ENCODE measurements around the gene RNMT. TPM values are rescaled to one million over a fixed set of nuclear protein-coding genes. Genes with fewer than 3 reads are reported as not detected.

Gene RNMT
- total and polyA plus RNA-seq, 2 experiments from 2014 or later, result 15.2 to 39.4 TPM

- TF ChIP-seq EZH2phosphoT487 (IDR thresholded peaks at IDR 0.05; ENCODE audit: insufficient read depth, low read depth) (no peak), EZH2 (IDR thresholded peaks at IDR 0.05; ENCODE audit: insufficient read depth, poor library complexity, severe bottlenecking) (no peak)
- H3K27ac ChIP-seq, result no peak overlapping the region
- no peaks in the 10 kb centered on the region for H4K20me1 ChIP-seq (ENCODE audit: insufficient read depth)
- in situ Hi-C loops (cut with MboI), result no loop called here
- H3K4me3 ChIP-seq, result no peak overlapping the region
- no peak overlapping the region for H3K9ac ChIP-seq
- no peaks in the 10 kb centered on the region for H3K9me2 ChIP-seq (ENCODE audit: insufficient read depth)
- no peak overlapping the region for H3K4me2 ChIP-seq (ENCODE audit: unreplicated experiment)
- no peaks in the 10 kb centered on the region for H3F3A ChIP-seq (ENCODE audit: insufficient read depth)
- H3K9me3 ChIP-seq (ENCODE audit: low read depth), result no peaks in the 10 kb centered on the region
- H3K27me3 ChIP-seq (replicated peaks; ENCODE audit: insufficient read depth), result no peaks in the 10 kb centered on the region; the same call in 1 of the 2 replicates
- no peaks in the 10 kb centered on the region for H3K79me2 ChIP-seq (ENCODE audit: insufficient read depth)
- WGBS, 2 experiments (ENCODE audit: low coverage in 1 of 2, low lambda C conversion rate in 2 of 2, missing lambda C conversion rate in 2 of 2), result 36 to 37% methylated on average over 5 of the region's 5 CpGs
- DNase-seq, result no peak
- no peaks in the 10 kb centered on the region for H3K4me1 ChIP-seq (ENCODE audit: insufficient read depth)
- no peak overlapping the region for H2AFZ ChIP-seq
- no peaks in the 10 kb centered on the region for H3K36me3 ChIP-seq (ENCODE audit: low read depth)
Observed at GRCh38 chr18:13809531-13810255, 83.2 kb downstream of the RNMT start.

- Histone ChIP-seq H3K9me3 (ENCODE audit: low read depth) (no peaks in the 10 kb centered on the region), H3K9me2 (ENCODE audit: insufficient read depth) (no peaks in the 10 kb centered on the region), H3K27ac (no peak overlapping the region), H3K79me2 (ENCODE audit: insufficient read depth) (no peaks in the 10 kb centered on the region), H3K4me2 (ENCODE audit: unreplicated experiment) (no peak overlapping the region), H4K20me1 (ENCODE audit: insufficient read depth) (no peaks in the 10 kb centered on the region), H2AFZ (no peak overlapping the region), H3K36me3 (ENCODE audit: low read depth) (no peaks in the 10 kb centered on the region), H3K4me3 (no peak overlapping the region), H3K27me3 (replicated peaks; ENCODE audit: insufficient read depth) (no peaks in the 10 kb centered on the region; the same call in 1 of the 2 replicates), H3F3A (ENCODE audit: insufficient read depth) (no peaks in the 10 kb centered on the region), H3K9ac (no peak overlapping the region), H3K4me1 (ENCODE audit: insufficient read depth) (no peaks in the 10 kb centered on the region)
- WGBS, 2 experiments (ENCODE audit: low coverage in 1 of 2, low lambda C conversion rate in 2 of 2, missing lambda C conversion rate in 2 of 2), result 35 to 41% methylated on average over 10 of the region's 10 CpGs
- TF ChIP-seq EZH2phosphoT487 (IDR thresholded peaks at IDR 0.05; ENCODE audit: insufficient read depth, low read depth) (no peak), EZH2 (IDR thresholded peaks at IDR 0.05; ENCODE audit: insufficient read depth, poor library complexity, severe bottlenecking) (no peak)
- in situ Hi-C loops (cut with MboI), result no loop called here
- DNase-seq, result no peak
Observed at GRCh38 chr18:13810950-13811485, 84.5 kb downstream of the RNMT start.

- WGBS, 2 experiments (ENCODE audit: low coverage in 1 of 2, low lambda C conversion rate in 2 of 2, missing lambda C conversion rate in 2 of 2), result 23 to 27% methylated on average over 6 of the region's 6 CpGs
- no peaks in the 10 kb centered on the region for H3K9me3 ChIP-seq (ENCODE audit: low read depth)
- no peaks in the 10 kb centered on the region for H3K36me3 ChIP-seq (ENCODE audit: low read depth)
- H3K4me3 ChIP-seq, result no peak overlapping the region
- H3K9ac ChIP-seq, result no peak overlapping the region
- no peaks in the 10 kb centered on the region for H3K4me1 ChIP-seq (ENCODE audit: insufficient read depth)
- no peak overlapping the region for H2AFZ ChIP-seq
- no peak overlapping the region for H3K27ac ChIP-seq
- peaks cover 5% of the 10 kb centered on the region; the same call in 1 of the 2 replicates for H3K27me3 ChIP-seq (replicated peaks; ENCODE audit: insufficient read depth)
- H3K9me2 ChIP-seq (ENCODE audit: insufficient read depth), result no peaks in the 10 kb centered on the region
- in situ Hi-C loops (cut with MboI), result no loop called here
- no peaks in the 10 kb centered on the region for H3K79me2 ChIP-seq (ENCODE audit: insufficient read depth)
- H4K20me1 ChIP-seq (ENCODE audit: insufficient read depth), result no peaks in the 10 kb centered on the region
- no peaks in the 10 kb centered on the region for H3F3A ChIP-seq (ENCODE audit: insufficient read depth)
- TF ChIP-seq EZH2phosphoT487 (IDR thresholded peaks at IDR 0.05; ENCODE audit: insufficient read depth, low read depth), result no peak
- no peak for TF ChIP-seq EZH2 (IDR thresholded peaks at IDR 0.05; ENCODE audit: insufficient read depth, poor library complexity, severe bottlenecking)
- no peak overlapping the region for H3K4me2 ChIP-seq (ENCODE audit: unreplicated experiment)
- peak; percentile 22 for DNase-seq
Observed at GRCh38 chr18:13811993-13812392, 85.5 kb downstream of the RNMT start.

GRCh38 chr18:13813271-13813849, 86.9 kb downstream of the RNMT start:
- Histone ChIP-seq H2AFZ (no peak overlapping the region), H3K4me3 (no peak overlapping the region), H3K4me1 (ENCODE audit: insufficient read depth) (no peaks in the 10 kb centered on the region), H4K20me1 (ENCODE audit: insufficient read depth) (no peaks in the 10 kb centered on the region), H3F3A (ENCODE audit: insufficient read depth) (no peaks in the 10 kb centered on the region), H3K9me3 (ENCODE audit: low read depth) (no peaks in the 10 kb centered on the region), H3K4me2 (ENCODE audit: unreplicated experiment) (no peak overlapping the region), H3K36me3 (ENCODE audit: low read depth) (no peaks in the 10 kb centered on the region), H3K79me2 (ENCODE audit: insufficient read depth) (no peaks in the 10 kb centered on the region), H3K27me3 (replicated peaks; ENCODE audit: insufficient read depth) (peaks cover 5% of the 10 kb centered on the region; the same call in 1 of the 2 replicates), H3K9ac (no peak overlapping the region), H3K9me2 (ENCODE audit: insufficient read depth) (no peaks in the 10 kb centered on the region), H3K27ac (no peak overlapping the region)
- in situ Hi-C loops (cut with MboI), result no loop called here
- WGBS, 2 experiments (ENCODE audit: low coverage in 1 of 2, low lambda C conversion rate in 2 of 2, missing lambda C conversion rate in 2 of 2), result 12% methylated on average over 4 of the region's 4 CpGs
- peak; percentile 67 for DNase-seq
- TF ChIP-seq EZH2phosphoT487 (IDR thresholded peaks at IDR 0.05; ENCODE audit: insufficient read depth, low read depth), result no peak
- TF ChIP-seq EZH2 (IDR thresholded peaks at IDR 0.05; ENCODE audit: insufficient read depth, poor library complexity, severe bottlenecking), result no peak

Small RNA genes within 50 kb of the gene (small RNA-seq; reads per million reads assigned to genes)
- not detected for gene AP001525.1 (ENCODE audit: low read depth, low replicate concordance)
- gene RN7SL362P (ENCODE audit: low read depth, low replicate concordance), result not detected

Other genes starting within 250 kb of the RNMT start
- gene FAM210A, start 115 bp upstream of the RNMT start, total RNA-seq (2014; rRNA removed; shearing (Covaris generic)), result 13.5 and 14.2 TPM in 2 replicates
- 24.5 and 24.9 TPM in 2 replicates for gene FAM210A, start 115 bp upstream of the RNMT start, polyA plus RNA-seq (2016; fragmentation: Nextera tagmentation; extraction: Ambion mirVana)
- gene MC5R, start 97.5 kb downstream of the RNMT start, total RNA-seq (2014; rRNA removed; shearing (Covaris generic)), result not detected in 2 replicates
- gene MC5R, start 97.5 kb downstream of the RNMT start, polyA plus RNA-seq (2016; fragmentation: Nextera tagmentation; extraction: Ambion mirVana), result not detected in 2 replicates
- gene MC2R, start 188.9 kb downstream of the RNMT start, total RNA-seq (2014; rRNA removed; shearing (Covaris generic)), result not detected in 2 replicates
- gene MC2R, start 188.9 kb downstream of the RNMT start, polyA plus RNA-seq (2016; fragmentation: Nextera tagmentation; extraction: Ambion mirVana), result not detected in 2 replicates

Data from GM23248 (cell line).